Astrocyte (in vitro differentiated cells and primary cell): ENCODE measurements around the gene ITGA3. TPM values are rescaled to one million over a fixed set of nuclear protein-coding genes. Genes with fewer than 3 reads are reported as not detected.
"Not testable (repeated sequence)": the region's sequence is repeated elsewhere in the genome, so short reads cannot be mapped to it uniquely, and the experiment has no call there.

Experiments
- DNase-seq: peaks from one replicate; pipeline ENCODE4 v3.0.0-alpha.2; 2010; ENCODE audit warnings: low read depth
- FAIRE-seq: peaks from 2 replicates; lab custom pipeline; 2011; peaks lifted over from hg19 to GRCh38; lab: Jason Lieb, UNC
- H2AFZ ChIP-seq: 2 replicates; pipeline ENCODE4 v1.6.0; 2012; ENCODE audit warnings: low read depth, low read length, inconsistent platforms
- H3K27ac ChIP-seq: 2 replicates; pipeline ENCODE4 v1.5.1; 2011; ENCODE audit warnings: low read depth, low read length, inconsistent platforms
- H3K27me3 ChIP-seq: 2 replicates; pipeline ENCODE4 v1.6.0; 2011; ENCODE audit warnings: low read length, inconsistent platforms; ENCODE audit not compliant: insufficient read depth
- H3K36me3 ChIP-seq: 2 replicates; pipeline ENCODE4 v1.5.1; 2011; ENCODE audit warnings: low read length, inconsistent platforms; ENCODE audit not compliant: insufficient read depth
- H3K4me1 ChIP-seq: 2 replicates; pipeline ENCODE4 v1.5.1; 2011; ENCODE audit warnings: low read length, inconsistent platforms; ENCODE audit not compliant: insufficient read depth
- H3K4me2 ChIP-seq: 2 replicates; pipeline ENCODE4 v1.6.0; 2012; ENCODE audit warnings: low read length, inconsistent platforms
- H3K4me3 ChIP-seq: 2 replicates; pipeline ENCODE4 v1.5.1; 2011; ENCODE audit warnings: low read depth, mild to moderate bottlenecking, low read length, inconsistent platforms; ENCODE audit not compliant: insufficient read depth
- H3K79me2 ChIP-seq: 2 replicates; pipeline ENCODE4 v1.6.0; 2012; ENCODE audit warnings: mild to moderate bottlenecking, low read length, inconsistent platforms; ENCODE audit not compliant: insufficient read depth
- H3K9ac ChIP-seq: 2 replicates; pipeline ENCODE4 v1.6.0; 2012; ENCODE audit warnings: mild to moderate bottlenecking, low read length, inconsistent platforms
- H3K9me3 ChIP-seq: 2 replicates; pipeline ENCODE4 v1.5.1; 2012; ENCODE audit warnings: low read depth, mild to moderate bottlenecking, low read length, inconsistent platforms; ENCODE audit not compliant: insufficient read depth
- H4K20me1 ChIP-seq: 2 replicates; pipeline ENCODE4 v1.6.0; 2012; ENCODE audit warnings: low read length, inconsistent platforms; ENCODE audit not compliant: insufficient read depth
- H3K27ac Mint-ChIP-seq: one replicate; pipeline ENCODE4 v1.8.0; 2021; ENCODE audit warnings: mild to moderate bottlenecking, mixed read lengths; ENCODE audit not compliant: unreplicated experiment
- H3K27me3 Mint-ChIP-seq: one replicate; pipeline ENCODE4 v1.8.0; 2021; ENCODE audit warnings: low read depth, mixed read lengths; ENCODE audit not compliant: unreplicated experiment
- H3K36me3 Mint-ChIP-seq: one replicate; pipeline ENCODE4 v1.8.0; 2021; ENCODE audit warnings: low read depth, mixed read lengths; ENCODE audit not compliant: unreplicated experiment
- H3K4me1 Mint-ChIP-seq: one replicate; pipeline ENCODE4 v1.8.0; 2021; ENCODE audit warnings: low read depth, mixed read lengths; ENCODE audit not compliant: unreplicated experiment
- H3K4me3 Mint-ChIP-seq: one replicate; pipeline ENCODE4 v1.8.0; 2021; ENCODE audit warnings: mild to moderate bottlenecking, moderate library complexity, mixed read lengths; ENCODE audit not compliant: unreplicated experiment
- H3K9me3 Mint-ChIP-seq: one replicate; pipeline ENCODE4 v1.8.0; 2021; ENCODE audit warnings: mild to moderate bottlenecking, mixed read lengths; ENCODE audit not compliant: unreplicated experiment
- CTCF ChIP-seq: IDR thresholded peaks from 2 replicates; pipeline ENCODE4 v1.5.1; 2011; ENCODE audit warnings: low read depth, mild to moderate bottlenecking, inconsistent platforms, low read length, moderate library complexity; ENCODE audit not compliant: insufficient read depth
- EZH2 ChIP-seq: IDR thresholded peaks from 2 replicates; pipeline ENCODE4 v1.6.1; 2012; ENCODE audit warnings: mild to moderate bottlenecking, low read length, inconsistent platforms; ENCODE audit not compliant: insufficient read depth
- total RNA-seq: library from RNA; stranded (reverse); gene quantifications from 2 replicates; pipeline ENCODE4 v1.2.1, GENCODE V29; 2021

The ITGA3 gene
- total RNA-seq, 1 donor from 2014 or later = 319 TPM

DNA sequence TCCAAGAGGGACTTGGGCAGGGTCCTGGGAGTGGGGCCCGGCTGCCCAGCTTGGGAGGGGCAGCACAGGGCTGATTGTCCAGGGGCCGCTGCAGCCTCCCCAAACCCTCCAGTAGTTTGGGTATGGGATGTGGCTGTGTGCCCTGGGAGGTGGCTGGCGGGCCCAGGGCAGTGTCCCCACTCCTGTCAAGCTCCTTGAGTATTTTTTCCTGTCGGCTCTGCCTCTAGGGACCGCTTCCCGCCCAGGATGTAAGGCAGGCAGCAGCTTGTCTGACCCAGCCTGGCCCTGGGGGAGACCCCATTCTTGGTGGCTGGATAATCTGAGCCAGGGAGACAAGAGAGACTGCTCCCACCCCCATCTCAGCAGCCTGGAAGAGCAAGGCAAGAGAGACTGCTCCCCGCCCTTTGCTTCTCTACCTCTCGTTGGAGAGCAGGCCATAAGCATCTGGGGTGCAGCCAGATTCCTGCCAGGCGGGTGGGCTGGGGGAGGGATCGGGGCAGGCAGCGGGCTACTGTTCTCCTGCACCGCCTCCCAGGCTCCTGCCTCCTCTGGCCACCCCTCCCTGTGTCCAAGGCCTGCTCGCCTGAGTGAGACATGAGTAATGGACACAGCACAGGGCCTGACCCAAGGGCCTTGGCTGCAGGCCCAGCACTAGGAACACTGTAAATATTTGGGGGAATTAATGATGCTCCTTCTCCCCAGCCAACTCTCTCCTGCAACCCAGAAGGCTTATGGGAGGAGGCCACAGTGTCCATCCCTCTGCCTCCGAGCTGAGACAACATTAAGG lies 18.4 kb upstream of the ITGA3 start:
- DNase-seq = peak; percentile 64
- H3K27me3 Mint-ChIP-seq = peaks cover 8% of the 10 kb centered on the region
- H3K9me3 Mint-ChIP-seq = no peaks in the 10 kb centered on the region
- Histone ChIP-seq H3K9me3 (no peaks in the 10 kb centered on the region), H3K9ac (peak overlapping the region; percentile 32), H3K79me2 (no peaks in the 10 kb centered on the region), H3K27ac (no peak overlapping the region), H3K27me3 (no peaks in the 10 kb centered on the region), H3K4me2 (peak overlapping the region; percentile 53), H3K4me1 (peaks cover 22% of the 10 kb centered on the region), H3K4me3 (no peak overlapping the region), H3K36me3 (no peaks in the 10 kb centered on the region), H4K20me1 (no peaks in the 10 kb centered on the region), H2AFZ (peak overlapping the region; percentile 49)
- TF ChIP-seq CTCF (no peak), EZH2 (no peak)
- peaks cover 17% of the 10 kb centered on the region for H3K4me1 Mint-ChIP-seq
- no peaks in the 10 kb centered on the region for H3K36me3 Mint-ChIP-seq
- FAIRE-seq = no peak
- no peak overlapping the region for H3K4me3 Mint-ChIP-seq
- no peak overlapping the region for H3K27ac Mint-ChIP-seq

GRCh38 chr17:50039058-50039457 lies 16.9 kb upstream of the ITGA3 start:
- FAIRE-seq (no peak), DNase-seq (no peak)
- peaks cover 30% of the 10 kb centered on the region for H3K4me1 Mint-ChIP-seq
- Histone ChIP-seq H3K27me3 (no peaks in the 10 kb centered on the region), H2AFZ (no peak overlapping the region), H3K27ac (no peak overlapping the region), H3K79me2 (no peaks in the 10 kb centered on the region), H3K4me3 (no peak overlapping the region), H4K20me1 (no peaks in the 10 kb centered on the region), H3K4me1 (peaks cover 32% of the 10 kb centered on the region), H3K9ac (no peak overlapping the region), H3K9me3 (no peaks in the 10 kb centered on the region), H3K4me2 (no peak overlapping the region), H3K36me3 (no peaks in the 10 kb centered on the region)
- no peaks in the 10 kb centered on the region for H3K36me3 Mint-ChIP-seq
- no peak overlapping the region for H3K4me3 Mint-ChIP-seq
- TF ChIP-seq CTCF (no peak), EZH2 (no peak)
- peaks cover 7% of the 10 kb centered on the region for H3K27me3 Mint-ChIP-seq
- H3K9me3 Mint-ChIP-seq = no peaks in the 10 kb centered on the region
- H3K27ac Mint-ChIP-seq = no peak overlapping the region

DNA sequence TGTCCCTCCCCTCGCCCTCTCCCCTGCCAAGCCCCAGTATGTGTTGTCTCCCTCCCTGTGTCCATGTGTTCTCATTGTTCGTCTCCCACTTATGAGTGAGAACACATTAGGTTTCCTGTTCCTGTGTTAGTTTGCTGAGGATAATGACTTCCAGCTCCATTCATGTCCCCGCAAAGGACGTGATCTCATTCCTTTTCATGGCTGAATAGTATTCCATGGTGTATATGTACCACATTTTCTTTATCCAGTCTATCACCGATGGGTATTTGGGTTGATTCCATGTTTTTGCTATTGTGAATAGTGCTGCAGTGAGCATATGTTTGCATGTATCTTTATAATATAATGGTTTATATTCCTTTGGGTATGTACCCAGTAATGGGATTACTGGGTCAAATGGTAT lies 15.4 kb upstream of the ITGA3 start:
- H3K9me3 ChIP-seq, H3K27ac Mint-ChIP-seq, FAIRE-seq, H3K9me3 Mint-ChIP-seq, H3K27me3 Mint-ChIP-seq, H3K4me3 ChIP-seq, H3K4me3 Mint-ChIP-seq, H3K4me2 ChIP-seq, H2AFZ ChIP-seq, H3K9ac ChIP-seq, H3K79me2 ChIP-seq, H4K20me1 ChIP-seq, H3K36me3 ChIP-seq, H3K27ac ChIP-seq, H3K36me3 Mint-ChIP-seq, H3K27me3 ChIP-seq, DNase-seq: not testable (repeated sequence)
- peaks cover 23% of the 10 kb centered on the region for H3K4me1 Mint-ChIP-seq
- H3K4me1 ChIP-seq = peaks cover 27% of the 10 kb centered on the region
